HCT116 (cell line): ENCODE measurements around the gene ACTRT3. TPM values are rescaled to one million over a fixed set of nuclear protein-coding genes. Genes with fewer than 3 reads are reported as not detected.

Experiments
- ATAC-seq: fragments of 200-7000 bp; cut with Tn5 transposase; 2 replicates; pipeline ENCODE4 v1.9.1; 2020; ENCODE audit warnings: mild to moderate bottlenecking, moderate library complexity
- BruUV-seq: library from RNA; stranded (reverse); fragments of 400-500 nt; replicated peaks from 2 replicates; lab custom pipeline; 2021; lab: Mats Ljungman, UMichigan
- CTCF ChIA-PET: fragments of 300-600 bp; sonication (Branson Sonifier 250); formaldehyde crosslinking; loops from one replicate; lab custom pipeline; 2021; ENCODE audit warnings: antibody characterized with exemption; lab: Charles Lee
- POLR2A ChIA-PET: fragments of 300-600, 350-600 bp; sonication (Branson Sonifier 250); formaldehyde crosslinking; loops from one replicate; lab custom pipeline; 2021; ENCODE audit warnings: antibody characterized with exemption; lab: Charles Lee
- RAD21 ChIA-PET, 2 experiments: fragments of 300-600 bp; sonication (Branson Sonifier 250); formaldehyde crosslinking; loops; one replicate each; lab custom pipeline; 2023; ENCODE audit warnings: low total read pairs in 2 of 2; ENCODE audit not compliant: uncharacterized antibody in 2 of 2, unreplicated experiment in 2 of 2, low non-redundant PET in 1 of 2; lab: Charles Lee
- DNase-seq: peaks from one replicate; pipeline ENCODE4 v3.0.0-alpha.2; 2010; ENCODE audit warnings: low read depth, low spot score
- H2AFZ ChIP-seq: fragments of 200-600 bp; shearing (Covaris generic), sonication (generic); 2 replicates; pipeline ENCODE4 v1.6.1; 2017; ENCODE audit warnings: low read depth, mixed run types, mixed read lengths, antibody characterized with exemption, low read length; ENCODE audit not compliant: poor library complexity, severe bottlenecking
- H3K27ac ChIP-seq: 2 replicates; pipeline ENCODE4 v1.5.1; 2012; ENCODE audit warnings: low read depth, low read length
- H3K27me3 ChIP-seq: fragments of 200-600 bp; sonication (generic); 2 replicates; pipeline ENCODE4 v1.6.1; 2016; ENCODE audit warnings: mixed run types, low read length, mixed read lengths; ENCODE audit not compliant: insufficient read depth
- H3K36me3 ChIP-seq, 2 experiments: fragments of 200-500 bp in 1 of 2; fragments of 200-600 bp in 1 of 2; sonication (Bioruptor generic) in 1 of 2; sonication (generic) in 1 of 2; 2 replicates each; pipeline versions ENCODE4 v1.5.1 to v1.6.1; 2014 to 2016; ENCODE audit warnings: low read length in 2 of 2, inconsistent platforms in 1 of 2, mixed read lengths in 1 of 2, mixed run types in 1 of 2; ENCODE audit not compliant: insufficient read depth in 2 of 2, control insufficient read depth in 1 of 2
- H3K4me1 ChIP-seq, 2 experiments: fragments of 200-600 bp in 1 of 2; sonication (generic) in 1 of 2; 2 replicates each; pipeline versions ENCODE4 v1.5.1 to v1.6.1; 2012 to 2017; ENCODE audit warnings: low read length in 2 of 2, inconsistent platforms in 1 of 2, mild to moderate bottlenecking in 1 of 2, mixed read lengths in 1 of 2, mixed run types in 1 of 2, moderate library complexity in 1 of 2; ENCODE audit not compliant: insufficient read depth in 2 of 2, control insufficient read depth in 1 of 2
- H3K4me2 ChIP-seq: fragments of 200-600 bp; sonication (generic); 2 replicates; pipeline ENCODE4 v1.6.1; 2017; ENCODE audit warnings: mixed run types, low read length, mixed read lengths
- H3K4me3 ChIP-seq, 2 experiments: fragments of 200-600 bp in 1 of 2; sonication (generic) in 1 of 2; replicated peaks in 1 of 2; 2 replicates each; pipeline ENCODE4 v1.5.1; 2011 to 2016; ENCODE audit warnings: low read length in 2 of 2, control low read depth in 1 of 2, low read depth in 1 of 2, mild to moderate bottlenecking in 1 of 2, mixed read lengths in 1 of 2, mixed run types in 1 of 2
- H3K79me2 ChIP-seq: fragments of 200-600 bp; sonication (generic); 2 replicates; pipeline ENCODE4 v1.6.1; 2017; ENCODE audit warnings: mild to moderate bottlenecking, mixed run types, low read length, moderate library complexity, mixed read lengths; ENCODE audit not compliant: insufficient read depth
- H3K9ac ChIP-seq: fragments of 200-600 bp; sonication (generic); 2 replicates; pipeline ENCODE4 v1.6.1; 2016; ENCODE audit warnings: low read length, mixed read lengths
- H3K9me2 ChIP-seq: fragments of 200-600 bp; sonication (generic), shearing (Covaris generic); 2 replicates; pipeline ENCODE4 v1.6.1; 2017; ENCODE audit warnings: mixed run types, mild to moderate bottlenecking, moderate library complexity; ENCODE audit not compliant: insufficient read depth
- H3K9me3 ChIP-seq, 2 experiments: fragments of 200-500 bp in 1 of 2; fragments of 200-600 bp in 1 of 2; sonication (Bioruptor generic) in 1 of 2; sonication (generic) in 1 of 2; 2 replicates each; pipeline ENCODE4 v1.6.1; 2014 to 2017; ENCODE audit warnings: low read length in 2 of 2, mixed read lengths in 2 of 2, inconsistent platforms in 1 of 2, low read depth in 1 of 2, mild to moderate bottlenecking in 1 of 2, mixed run types in 1 of 2, moderate library complexity in 1 of 2; ENCODE audit not compliant: control insufficient read depth in 1 of 2, insufficient read depth in 1 of 2
- H4K20me1 ChIP-seq: fragments of 200-600 bp; sonication (generic), shearing (Covaris generic); 2 replicates; pipeline ENCODE4 v1.6.1; 2017; ENCODE audit warnings: mixed run types, mild to moderate bottlenecking, moderate library complexity; ENCODE audit not compliant: insufficient read depth
- ATF3 ChIP-seq: IDR thresholded peaks from 2 replicates; pipeline ENCODE4 v1.6.1; 2012
- CEBPB ChIP-seq: IDR thresholded peaks from 2 replicates; pipeline ENCODE4 v1.6.1; 2012; ENCODE audit warnings: low read depth
- EGR1 ChIP-seq: IDR thresholded peaks from 2 replicates; pipeline ENCODE4 v1.6.1; 2012; ENCODE audit warnings: low read depth
- EZH2 ChIP-seq: fragments of 200-600 bp; sonication (generic); IDR thresholded peaks from 2 replicates; pipeline ENCODE4 v1.6.1; 2017; ENCODE audit warnings: antibody characterized with exemption, mixed run types
- JUND ChIP-seq: IDR thresholded peaks from 2 replicates; pipeline ENCODE4 v1.6.1; 2012
- MAX ChIP-seq: IDR thresholded peaks from 2 replicates; pipeline ENCODE4 v1.6.1; 2012
- POLR2A ChIP-seq: IDR thresholded peaks from 2 replicates; pipeline ENCODE4 v1.7.0; 2011; ENCODE audit warnings: borderline replicate concordance; ENCODE audit not compliant: insufficient read depth, insufficient read length; ENCODE audit errors: extremely low read depth
- POLR2AphosphoS5 ChIP-seq: IDR thresholded peaks from 2 replicates; pipeline ENCODE4 v1.6.1; 2011; ENCODE audit warnings: mild to moderate bottlenecking, low read depth, low read length, moderate library complexity
- RAD21 ChIP-seq: IDR thresholded peaks from 2 replicates; pipeline ENCODE4 v1.6.1; 2012; ENCODE audit warnings: low read depth, mild to moderate bottlenecking
- REST ChIP-seq: IDR thresholded peaks from 2 replicates; pipeline ENCODE4 v1.6.1; 2012; ENCODE audit warnings: low read depth
- SIN3A ChIP-seq: IDR thresholded peaks from 2 replicates; pipeline ENCODE4 v1.6.1; 2012; ENCODE audit warnings: low read depth
- SRF ChIP-seq: IDR thresholded peaks from 2 replicates; pipeline ENCODE4 v1.6.1; 2012; ENCODE audit warnings: low read depth
- YY1 ChIP-seq: IDR thresholded peaks from 2 replicates; pipeline ENCODE4 v1.6.1; 2011; ENCODE audit warnings: low read length, low read depth, moderate library complexity, mild to moderate bottlenecking; ENCODE audit not compliant: insufficient replicate concordance; ENCODE audit errors: extremely low read depth
- ZBTB33 ChIP-seq: IDR thresholded peaks from 2 replicates; pipeline ENCODE4 v1.6.1; 2011; ENCODE audit warnings: mild to moderate bottlenecking, low read length, moderate library complexity; ENCODE audit not compliant: insufficient replicate concordance; ENCODE audit errors: extremely low read depth
- ZFX ChIP-seq: fragments of 450-650 bp; IDR thresholded peaks from 2 replicates; pipeline ENCODE4 v1.6.1; 2017
- ZNF274 ChIP-seq: fragments of 200-500 bp; sonication (Bioruptor generic); IDR thresholded peaks from 2 replicates; pipeline ENCODE4 v1.6.1; 2014; ENCODE audit warnings: mild to moderate bottlenecking, low read depth, low read length, inconsistent platforms
- intact Hi-C: fragments of 100-400 bp; cut with micrococcal nuclease; formaldehyde crosslinking; loops from 2 replicates; pipeline ENCODE4 v1.10.0; 2022
- total RNA-seq: library from RNA; stranded (reverse); gene quantifications from one replicate; pipeline ENCODE4 v1.2.1, GENCODE V29; 2021; ENCODE audit not compliant: unreplicated experiment

Gene ACTRT3
- total RNA-seq, 1 experiment from 2014 or later, result 1.2 TPM

- TF ChIP-seq ZBTB33, result no peak
- no peak for TF ChIP-seq SIN3A
- no peak for TF ChIP-seq CEBPB
- no peak for TF ChIP-seq POLR2A
- TF ChIP-seq EZH2, result no peak
Measured at GRCh38 chr3:169777822-169778221, 8.5 kb upstream of the ACTRT3 start (continued).

DNA sequence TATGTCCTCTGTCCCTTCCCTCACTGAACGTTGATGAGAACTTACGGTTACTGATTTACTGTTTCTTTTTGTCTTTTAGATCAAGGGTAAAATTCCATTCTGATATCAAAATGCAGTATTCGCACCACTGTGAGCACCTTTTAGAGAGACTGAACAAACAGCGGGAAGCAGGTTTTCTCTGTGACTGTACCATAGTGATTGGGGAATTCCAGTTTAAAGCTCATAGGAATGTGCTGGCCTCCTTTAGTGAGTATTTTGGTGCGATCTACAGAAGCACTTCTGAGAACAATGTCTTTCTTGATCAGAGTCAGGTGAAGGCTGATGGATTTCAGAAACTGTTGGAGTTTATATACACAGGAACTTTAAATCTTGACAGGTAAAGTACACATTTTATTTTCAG lies 4.8 kb upstream of the ACTRT3 start:
- peak overlapping the region; percentile 97 for H3K4me2 ChIP-seq
- no peak overlapping the region; the same call in 1 of the 2 replicates for H3K27ac ChIP-seq
- no peak overlapping the region for H2AFZ ChIP-seq
- H3K27me3 ChIP-seq, result no peaks in the 10 kb centered on the region
- H3K9me2 ChIP-seq, result no peaks in the 10 kb centered on the region
- CTCF ChIA-PET, result no interaction called here
- no peak for DNase-seq
- peak overlapping the region; percentile 94 to 99 for H3K4me3 ChIP-seq
- no peak for ATAC-seq
- no peaks in the 10 kb centered on the region for H3K9me3 ChIP-seq
- TF ChIP-seq JUND (no peak), CEBPB (no peak), ZBTB33 (no peak), YY1 (no peak), ZNF274 (no peak), EGR1 (no peak), MAX (no peak), SIN3A (no peak), REST (no peak), POLR2AphosphoS5 (no peak), SRF (no peak), RAD21 (no peak), ZFX (no peak), ATF3 (no peak), EZH2 (no peak), POLR2A (no peak)
- TF ChIP-seq, all 23 proteins: peak for 0
- BruUV-seq, result no TSS peak
- POLR2A ChIA-PET, result no interaction called here
- H3K4me1 ChIP-seq, result peaks cover 3 to 15% of the 10 kb centered on the region in 2 experiments; a peak in 1 of 4 replicates
- H3K79me2 ChIP-seq, result peaks cover 61% of the 10 kb centered on the region
- H3K36me3 ChIP-seq, result peaks cover 21 to 22% of the 10 kb centered on the region in 2 experiments; a peak in 3 of 4 replicates
- intact Hi-C loops, result no loop called here
- H3K9ac ChIP-seq, result peak overlapping the region; percentile 96
- no peaks in the 10 kb centered on the region for H4K20me1 ChIP-seq
- RAD21 ChIA-PET, result no interaction called here
